OCI-LY3 (cell line): ENCODE measurements around the gene IFNG-AS1.

Experiments
- CTCF ChIP-seq: fragments of 200-600, 300-600 bp; sonication (generic); IDR thresholded peaks from 2 replicates; pipeline ENCODE4 v1.5.1; 2014; ENCODE audit warnings: antibody characterized with exemption, low read length, low read depth
- EZH2phosphoT487 ChIP-seq: fragments of 200-600 bp; shearing (Covaris generic); IDR thresholded peaks from 2 replicates; pipeline ENCODE4 v1.6.1; 2018; ENCODE audit warnings: antibody characterized with exemption, mixed run types, low read depth

- TF ChIP-seq CTCF (no peak), EZH2phosphoT487 (no peak)
Measured at GRCh38 chr12:68037616-68038255, 48.5 kb downstream of the IFNG-AS1 start.
